Measurements from ENCODE around the gene TEX29.

GRCh38 chr13:111324736-111325135, 4.3 kb downstream of the TEX29 start:
- no peak for TF ChIP-seq ZNF217 (CRISPR knock-in tag; IDR thresholded peaks at IDR 0.05)
- TF ChIP-seq BRD9 (IDR thresholded peaks at IDR 0.05; ENCODE audit: low read depth, partially characterized antibody), result no peak
- no peak for TF ChIP-seq MAX (CRISPR knock-in tag; IDR thresholded peaks at IDR 0.05)
- TF ChIP-seq POLR2A (conservative IDR thresholded peaks at IDR 0.05), result no peak

All from K562 (cell line).